Glutamatergic neuron (in vitro differentiated cells): ENCODE data around the gene SYNC. TPM values are rescaled to one million over a fixed set of nuclear protein-coding genes. Genes with fewer than 3 reads are reported as not detected.
"Not testable (repeated sequence)": the region's sequence is repeated elsewhere in the genome, so short reads cannot be mapped to it uniquely, and the experiment has no call there.

ENCODE experiments used
- DNase-seq: peaks from one replicate; pipeline ENCODE4 v3.0.0; 2022
- H3K27ac Mint-ChIP-seq: one replicate; pipeline ENCODE4 v1.8.0; 2020; ENCODE audit warnings: mild to moderate bottlenecking, mixed read lengths, inconsistent platforms; ENCODE audit not compliant: unreplicated experiment
- H3K27me3 Mint-ChIP-seq: one replicate; pipeline ENCODE4 v1.8.0; 2020; ENCODE audit warnings: mild to moderate bottlenecking, moderate library complexity, mixed read lengths, inconsistent platforms; ENCODE audit not compliant: unreplicated experiment
- H3K36me3 Mint-ChIP-seq: one replicate; pipeline ENCODE4 v1.8.0; 2020; ENCODE audit warnings: mild to moderate bottlenecking, mixed read lengths, inconsistent platforms; ENCODE audit not compliant: unreplicated experiment
- H3K4me1 Mint-ChIP-seq: one replicate; pipeline ENCODE4 v1.8.0; 2020; ENCODE audit warnings: mild to moderate bottlenecking, low read depth, mixed read lengths, inconsistent platforms; ENCODE audit not compliant: unreplicated experiment
- H3K4me3 Mint-ChIP-seq: one replicate; pipeline ENCODE4 v1.8.0; 2020; ENCODE audit warnings: mild to moderate bottlenecking, mixed read lengths, inconsistent platforms; ENCODE audit not compliant: unreplicated experiment
- H3K9me3 Mint-ChIP-seq: one replicate; pipeline ENCODE4 v1.8.0; 2020; ENCODE audit warnings: mild to moderate bottlenecking, moderate library complexity, mixed read lengths, inconsistent platforms; ENCODE audit not compliant: unreplicated experiment
- total RNA-seq: library from RNA; stranded (reverse); fragmentation: NEBNext Ultra II Directional; extraction: Animal tissue kit (Norgen Biotek cat#: 25700); gene quantifications from one replicate; pipeline ENCODE4 v1.2.1, GENCODE V29; 2021; ENCODE audit not compliant: unreplicated experiment
- TF ChIP-seq, protein P1 (sequence below): fragments of 200-600 bp; sonication (generic); IDR thresholded peaks from one replicate; pipeline ENCODE4 v1.5.0; 2021; ENCODE audit not compliant: partially characterized antibody, unreplicated experiment

The SYNC gene
- total RNA-seq, 1 donor from 2014 or later: 1.1 TPM

DNA sequence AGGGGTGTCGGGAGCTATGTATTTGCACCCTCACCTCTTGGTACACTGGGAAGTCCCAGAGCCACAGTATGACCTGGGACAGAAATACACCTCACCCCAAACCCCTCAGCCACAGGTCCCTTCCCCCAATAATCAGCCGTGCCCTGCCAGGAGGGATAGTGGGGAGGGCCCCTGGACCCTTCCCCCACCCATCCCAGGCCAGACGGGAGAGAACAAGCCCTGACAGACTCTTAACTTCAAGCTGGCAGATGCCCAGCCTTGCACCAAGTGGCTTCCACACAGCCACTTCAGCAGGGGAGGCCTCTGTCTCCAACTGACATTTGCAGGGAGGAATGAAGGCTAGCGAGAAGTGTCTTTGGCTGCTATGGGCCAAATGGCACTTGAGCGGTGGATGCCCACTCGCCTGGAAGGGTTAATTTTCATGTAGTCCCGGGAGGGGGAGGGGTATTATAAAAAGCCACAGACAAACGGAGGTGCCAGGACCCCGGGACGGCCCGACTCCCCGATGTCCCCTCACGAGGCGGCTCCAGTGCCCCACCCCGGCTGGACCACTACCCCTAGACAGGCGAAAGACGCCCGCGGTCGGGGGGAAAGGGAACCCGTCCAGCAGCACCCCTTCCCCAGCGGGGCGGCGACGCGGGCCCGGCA, 495 bp downstream of the SYNC start:
- Mint-ChIP-seq H3K27me3 (peaks cover 6% of the 10 kb centered on the region), H3K4me1 (peaks cover 12% of the 10 kb centered on the region), H3K27ac (peak overlapping the region; percentile 22), H3K36me3 (no peaks in the 10 kb centered on the region), H3K4me3 (peak overlapping the region; percentile 89), H3K9me3 (peaks cover 3% of the 10 kb centered on the region)
- peak; percentile 39 for DNase-seq
- TF ChIP-seq, protein P1, sequence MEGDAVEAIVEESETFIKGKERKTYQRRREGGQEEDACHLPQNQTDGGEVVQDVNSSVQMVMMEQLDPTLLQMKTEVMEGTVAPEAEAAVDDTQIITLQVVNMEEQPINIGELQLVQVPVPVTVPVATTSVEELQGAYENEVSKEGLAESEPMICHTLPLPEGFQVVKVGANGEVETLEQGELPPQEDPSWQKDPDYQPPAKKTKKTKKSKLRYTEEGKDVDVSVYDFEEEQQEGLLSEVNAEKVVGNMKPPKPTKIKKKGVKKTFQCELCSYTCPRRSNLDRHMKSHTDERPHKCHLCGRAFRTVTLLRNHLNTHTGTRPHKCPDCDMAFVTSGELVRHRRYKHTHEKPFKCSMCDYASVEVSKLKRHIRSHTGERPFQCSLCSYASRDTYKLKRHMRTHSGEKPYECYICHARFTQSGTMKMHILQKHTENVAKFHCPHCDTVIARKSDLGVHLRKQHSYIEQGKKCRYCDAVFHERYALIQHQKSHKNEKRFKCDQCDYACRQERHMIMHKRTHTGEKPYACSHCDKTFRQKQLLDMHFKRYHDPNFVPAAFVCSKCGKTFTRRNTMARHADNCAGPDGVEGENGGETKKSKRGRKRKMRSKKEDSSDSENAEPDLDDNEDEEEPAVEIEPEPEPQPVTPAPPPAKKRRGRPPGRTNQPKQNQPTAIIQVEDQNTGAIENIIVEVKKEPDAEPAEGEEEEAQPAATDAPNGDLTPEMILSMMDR: no peak

DNA sequence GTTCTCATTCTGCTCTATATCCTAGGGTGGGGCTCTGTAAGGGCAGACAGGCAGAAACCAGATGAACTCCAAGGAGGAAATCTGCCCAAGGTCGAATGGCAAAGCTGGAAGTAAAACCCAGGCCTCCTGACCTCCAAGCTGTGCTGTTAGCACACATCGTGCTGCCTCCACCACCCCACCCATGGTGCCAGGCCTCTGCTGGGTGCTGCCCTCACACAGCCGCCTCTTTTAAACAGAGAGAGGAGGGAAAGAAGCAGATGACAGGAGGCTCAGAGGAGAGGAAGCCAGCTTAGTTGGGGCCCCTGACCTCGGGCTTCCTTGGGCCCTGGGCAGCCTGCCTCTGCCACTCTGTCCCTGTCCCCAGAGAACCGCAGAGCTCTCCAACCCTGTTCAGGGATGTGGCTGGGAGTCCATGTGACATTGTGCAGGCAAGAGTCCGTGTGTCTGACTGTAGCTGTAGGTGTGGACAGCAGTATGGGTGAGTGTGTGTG, 1.1 kb downstream of the SYNC start:
- Mint-ChIP-seq H3K27me3 (peaks cover 6% of the 10 kb centered on the region), H3K4me1 (peaks cover 12% of the 10 kb centered on the region), H3K9me3 (peaks cover 3% of the 10 kb centered on the region), H3K36me3 (no peaks in the 10 kb centered on the region), H3K4me3 (peak overlapping the region; percentile 89), H3K27ac (no peak overlapping the region)
- TF ChIP-seq, protein P1: no peak
- DNase-seq: no peak

DNA sequence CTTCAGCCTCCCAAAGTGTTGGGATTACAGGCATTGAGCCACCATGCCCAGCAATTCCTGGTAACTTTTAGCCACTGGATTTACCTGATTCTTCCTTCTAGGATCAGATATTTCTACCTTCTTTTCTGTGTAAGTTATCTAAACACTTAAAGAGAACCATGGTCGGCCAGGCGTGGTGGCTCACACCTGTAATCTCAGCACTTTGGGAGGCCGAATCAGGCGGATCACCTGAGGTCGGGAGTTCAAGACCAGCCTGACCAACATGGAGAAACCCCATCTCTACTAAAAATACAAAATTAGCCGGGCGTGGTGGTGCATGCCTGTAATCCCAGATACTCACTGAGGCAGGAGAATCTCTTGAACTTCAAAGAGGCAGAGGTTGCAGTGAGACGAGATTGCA, 5.6 kb downstream of the SYNC start:
- not testable (repeated sequence) for H3K36me3 Mint-ChIP-seq, DNase-seq, H3K9me3 Mint-ChIP-seq, H3K27ac Mint-ChIP-seq, H3K4me1 Mint-ChIP-seq, H3K4me3 Mint-ChIP-seq, H3K27me3 Mint-ChIP-seq

DNA sequence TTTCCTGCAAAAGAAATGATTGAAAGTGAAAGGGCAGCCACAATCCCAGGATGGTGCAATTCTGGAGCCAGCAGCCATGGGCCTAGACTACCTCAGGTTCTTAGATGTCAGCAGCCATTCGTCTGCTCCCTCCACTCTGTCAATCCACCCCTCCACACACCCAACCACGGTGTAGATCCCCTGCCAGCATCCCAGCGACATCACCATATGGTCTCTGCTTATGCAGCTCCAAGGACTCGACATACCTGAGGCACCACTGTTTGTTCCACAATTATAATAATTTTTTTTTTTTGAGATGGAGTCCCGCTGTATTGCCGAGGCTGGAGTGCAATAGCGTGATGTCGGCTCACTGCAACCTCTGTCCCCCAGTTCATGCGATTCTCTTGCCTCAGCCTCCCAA, 6.5 kb downstream of the SYNC start:
- H3K36me3 Mint-ChIP-seq: peaks cover 5% of the 10 kb centered on the region
- no peaks in the 10 kb centered on the region for H3K27me3 Mint-ChIP-seq
- no peak for DNase-seq
- H3K4me1 Mint-ChIP-seq: no peaks in the 10 kb centered on the region
- no peak overlapping the region for H3K4me3 Mint-ChIP-seq
- H3K9me3 Mint-ChIP-seq: peaks cover 2% of the 10 kb centered on the region
- TF ChIP-seq, protein P1: no peak
- H3K27ac Mint-ChIP-seq: no peak overlapping the region

DNA sequence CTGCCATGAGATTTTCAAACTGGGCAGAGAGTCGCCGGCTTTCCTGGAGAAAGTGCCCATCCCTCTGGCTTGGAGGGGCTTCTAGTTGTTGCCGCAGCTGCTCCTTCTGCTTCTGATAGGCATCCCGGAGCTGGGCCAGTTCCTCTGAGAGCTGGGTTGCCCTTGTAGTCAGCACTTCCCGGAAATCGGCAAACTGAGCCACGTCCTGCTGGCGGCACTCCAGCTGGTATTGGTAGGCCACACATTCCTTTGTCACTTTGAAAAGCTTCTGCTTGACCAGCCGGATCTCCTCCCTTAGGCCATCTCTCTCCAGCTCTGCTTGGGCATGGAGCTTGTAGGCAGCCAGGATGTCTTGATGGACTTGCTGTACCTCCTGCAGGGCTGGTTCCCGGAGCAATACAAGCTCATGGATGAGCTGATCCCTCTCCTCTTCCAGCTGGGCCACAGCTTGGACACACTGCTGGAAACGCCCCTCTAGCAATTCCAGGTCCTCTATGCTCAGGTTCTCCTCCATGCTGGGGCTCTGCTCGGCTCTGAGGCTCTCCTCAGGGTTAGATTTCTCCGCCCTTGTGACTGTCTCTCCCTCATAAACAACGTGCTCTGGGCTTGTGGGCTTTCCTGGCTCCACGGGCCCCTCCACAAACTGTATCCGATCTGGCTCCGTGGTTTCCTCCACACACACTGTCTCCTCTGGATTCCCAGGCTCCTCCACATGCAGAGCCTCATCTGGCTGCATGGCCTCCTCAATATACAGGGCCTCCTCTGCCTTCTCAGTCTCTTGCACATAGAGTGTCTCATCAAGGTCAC, 7.3 kb downstream of the SYNC start:
- H3K4me1 Mint-ChIP-seq: no peaks in the 10 kb centered on the region
- no peak for DNase-seq
- no peak overlapping the region for H3K4me3 Mint-ChIP-seq
- H3K36me3 Mint-ChIP-seq: peaks cover 5% of the 10 kb centered on the region
- H3K27me3 Mint-ChIP-seq: no peaks in the 10 kb centered on the region
- TF ChIP-seq, protein P1: no peak
- peaks cover 2% of the 10 kb centered on the region for H3K9me3 Mint-ChIP-seq
- H3K27ac Mint-ChIP-seq: no peak overlapping the region
